Panc1 (cell line): Measurements from ENCODE around the gene FAM229B.

Source experiments
- CTCF ChIP-seq: fragments of 450-650 bp; IDR thresholded peaks from 2 replicates; pipeline ENCODE4 v1.5.1; 2017; ENCODE audit warnings: mild to moderate bottlenecking
- REST ChIP-seq, 2 experiments: IDR thresholded peaks; 2 replicates each; pipeline ENCODE4 v1.6.1; 2011 to 2012; ENCODE audit warnings: low read depth in 2 of 2, control low read depth in 1 of 2, low read length in 1 of 2, mild to moderate bottlenecking in 1 of 2, moderate library complexity in 1 of 2; ENCODE audit not compliant: insufficient read depth in 1 of 2
- SIN3A ChIP-seq: IDR thresholded peaks from 2 replicates; pipeline ENCODE4 v1.6.1; 2012; ENCODE audit warnings: low read depth, mild to moderate bottlenecking, low read length, moderate library complexity, borderline replicate concordance; ENCODE audit not compliant: insufficient read depth

DNA sequence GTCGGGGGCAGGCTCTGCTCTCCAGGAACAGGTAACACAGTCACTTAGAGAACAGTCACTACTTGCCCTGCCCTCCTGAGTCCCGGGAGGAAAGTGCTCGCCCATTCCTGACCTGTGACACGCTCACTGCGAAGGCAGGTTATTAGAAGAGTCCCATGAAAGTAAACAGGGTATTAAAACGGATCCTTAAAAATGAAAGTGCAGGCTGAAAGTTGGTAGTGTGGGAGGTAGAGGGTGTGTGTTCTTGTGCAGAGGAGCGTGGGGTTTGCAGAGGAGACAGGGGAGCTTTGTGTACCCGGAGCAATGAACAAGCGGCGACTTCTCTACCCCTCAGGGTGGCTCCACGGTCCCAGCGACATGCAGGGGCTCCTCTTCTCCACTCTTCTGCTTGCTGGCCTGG lies 33.4 kb upstream of the FAM229B start, which contains the start of gene CCN6:
- TF ChIP-seq SIN3A: no peak
- TF ChIP-seq CTCF: no peak
- no peak for TF ChIP-seq REST (IDR thresholded peaks at IDR 0.05; ENCODE audit: insufficient read depth in 1 of 2, low read depth in 2 of 2, low read length in 1 of 2)
